K562 (cell line): ENCODE results near the gene C1QTNF2. TPM values are rescaled to one million over a fixed set of nuclear protein-coding genes. Genes with fewer than 3 reads are reported as not detected.

Source experiments
- ATAC-seq: fragments of 200-7000 bp; cut with Tn5 transposase; 3 replicates; pipeline ENCODE4 v1.9.1; 2020; ENCODE audit warnings: moderate library complexity
- BruUV-seq: library from RNA; stranded (reverse); fragments of 400-500 nt; replicated peaks from 2 replicates; lab custom pipeline; 2021; lab: Mats Ljungman, UMichigan
- CTCF ChIA-PET: fragments of 300-600 bp; formaldehyde crosslinking; extraction: SDS; loops from one replicate; lab custom pipeline; 2021; ENCODE audit warnings: low intra/inter-chr PET ratio; lab: Yijun Ruan, JAX
- POLR2A ChIA-PET: fragments of 300-600, 350-650 bp; sonication (Branson Sonifier 250); formaldehyde crosslinking; extraction: SDS; loops from one replicate; lab custom pipeline; 2021; ENCODE audit warnings: antibody characterized with exemption, inconsistent platforms; lab: Yijun Ruan, JAX
- DNase-seq, 4 experiments: peaks; one replicate each; pipeline versions ENCODE4 v3.0.0 to v3.0.0-alpha.2; 2011 to 2018; ENCODE audit warnings: low spot score in 3 of 4, mixed read lengths in 3 of 4; ENCODE audit errors: extremely low read depth in 1 of 4
- FAIRE-seq: peaks from 2 replicates; lab custom pipeline; 2011; peaks lifted over from hg19 to GRCh38; lab: Jason Lieb, UNC
- H2AFZ ChIP-seq: 2 replicates; pipeline ENCODE4 v1.6.0; 2011; ENCODE audit warnings: low read depth, low read length, control low read depth, inconsistent platforms
- H3K27ac ChIP-seq: fragments of 200-600 bp; 3 replicates; pipeline ENCODE4 v1.8.0; 2011; ENCODE audit warnings: low read depth, mild to moderate bottlenecking, control low read depth, inconsistent platforms, low read length, moderate library complexity, mixed read lengths; ENCODE audit errors: extremely low read depth
- H3K27me3 ChIP-seq, 2 experiments: fragments of 300-600 bp in 1 of 2; 2 replicates in 1 of 2; 3 replicates in 1 of 2; pipeline versions ENCODE4 v1.6.0 to v1.8.0; 2011; ENCODE audit warnings: inconsistent platforms in 2 of 2, low read length in 2 of 2, mild to moderate bottlenecking in 1 of 2, mixed read lengths in 1 of 2, moderate library complexity in 1 of 2; ENCODE audit not compliant: control insufficient read depth in 2 of 2, insufficient read depth in 2 of 2
- H3K36me3 ChIP-seq: fragments of 300-600 bp; 3 replicates; pipeline ENCODE4 v1.8.0; 2011; ENCODE audit warnings: mild to moderate bottlenecking, low read length, inconsistent platforms; ENCODE audit not compliant: control insufficient read depth, insufficient read depth
- H3K4me1 ChIP-seq, 2 experiments: fragments of 200-600 bp in 1 of 2; replicated peaks in 1 of 2; 2 replicates in 1 of 2; 3 replicates in 1 of 2; pipeline versions ENCODE4 v1.5.1 to v1.8.0; 2011; ENCODE audit warnings: inconsistent platforms in 2 of 2, low read length in 2 of 2, mild to moderate bottlenecking in 1 of 2, mixed read lengths in 1 of 2, moderate library complexity in 1 of 2; ENCODE audit not compliant: control insufficient read depth in 2 of 2, insufficient read depth in 2 of 2
- H3K4me2 ChIP-seq: 2 replicates; pipeline ENCODE4 v1.6.1; 2011; ENCODE audit warnings: low read length, control low read depth, inconsistent platforms, mixed read lengths; ENCODE audit not compliant: insufficient read depth
- H3K4me3 ChIP-seq: fragments of 200-600 bp; sonication (generic), shearing (Covaris generic); 2 replicates; pipeline ENCODE4 v1.5.1; 2016; ENCODE audit warnings: control low read depth, inconsistent platforms
- H3K79me2 ChIP-seq: fragments of 200-600 bp; 3 replicates; pipeline ENCODE4 v1.8.0; 2011; ENCODE audit warnings: low read length, inconsistent platforms; ENCODE audit not compliant: control insufficient read depth, insufficient read depth
- H3K9ac ChIP-seq, 2 experiments: 2 replicates each; pipeline versions ENCODE4 v1.6.0 to v1.6.1; 2011; ENCODE audit warnings: low read depth in 2 of 2, low read length in 2 of 2, control low read depth in 1 of 2, inconsistent platforms in 1 of 2, mild to moderate bottlenecking in 1 of 2, mixed read lengths in 1 of 2; ENCODE audit not compliant: insufficient read depth in 1 of 2
- H3K9me1 ChIP-seq: one replicate; pipeline ENCODE4 v1.6.0; 2011; ENCODE audit warnings: inconsistent platforms, mild to moderate bottlenecking, low read length, moderate library complexity; ENCODE audit not compliant: control insufficient read depth, insufficient read depth
- H3K9me3 ChIP-seq: replicated peaks from 2 replicates; pipeline ENCODE4 v1.5.1; 2011; ENCODE audit warnings: low read depth, low read length, inconsistent platforms; ENCODE audit not compliant: control insufficient read depth, insufficient read depth
- H4K20me1 ChIP-seq: replicated peaks from 2 replicates; pipeline ENCODE4 v1.6.1; 2011; ENCODE audit warnings: low read length, inconsistent platforms, mixed read lengths; ENCODE audit not compliant: control insufficient read depth, insufficient read depth
- BHLHE40 ChIP-seq: IDR thresholded peaks from 2 replicates; pipeline ENCODE4 v1.6.1; 2011; ENCODE audit warnings: low read length, improper control_type of control experiment
- CEBPG ChIP-seq, 3 experiments: fragments of 200-800 bp in 1 of 3; sonication (Bioruptor generic) in 1 of 3; sonication (generic) in 1 of 3; formaldehyde crosslinking in 1 of 3; IDR thresholded peaks in 2 of 3; conservative IDR thresholded peaks in 1 of 3; 2 replicates each; pipeline versions ENCODE4 v1.6.1 to v1.8.0; 2016 to 2022; ENCODE audit warnings: missing compliant biosample characterization in 2 of 3, missing genetic modification characterization in 2 of 3, mild to moderate bottlenecking in 1 of 3, missing genetic modification reagents in 1 of 3
- CGGBP1 ChIP-seq: fragments of 250-450 bp; sonication (Bioruptor Pico); IDR thresholded peaks from 2 replicates; pipeline ENCODE4 v1.9.0; 2021; ENCODE audit warnings: mild to moderate bottlenecking
- KDM1A ChIP-seq, 2 experiments: fragments of 450-650 bp; IDR thresholded peaks; 2 replicates each; pipeline ENCODE4 v1.6.1; 2016; ENCODE audit warnings: mild to moderate bottlenecking in 2 of 2
- L3MBTL2 ChIP-seq: fragments of 450-650 bp; IDR thresholded peaks from 2 replicates; pipeline ENCODE4 v1.6.1; 2016; ENCODE audit warnings: mild to moderate bottlenecking, moderate library complexity
- MAX ChIP-seq: sonication (generic); formaldehyde crosslinking; IDR thresholded peaks from 2 replicates; pipeline ENCODE4 v1.9.0; 2022; ENCODE audit warnings: mild to moderate bottlenecking, missing genetic modification reagents
- MAZ ChIP-seq, 2 experiments: fragments of 450-650 bp in 1 of 2; sonication (generic) in 1 of 2; formaldehyde crosslinking; IDR thresholded peaks in 1 of 2; conservative IDR thresholded peaks in 1 of 2; 2 replicates each; pipeline versions ENCODE4 v1.4.0 to v1.5.0; 2020; ENCODE audit warnings: mild to moderate bottlenecking in 1 of 2, missing genetic modification reagents in 1 of 2
- ZBTB9 ChIP-seq: fragments of 450-650 bp; formaldehyde crosslinking; IDR thresholded peaks from 2 replicates; pipeline ENCODE4 v1.4.0; 2020; ENCODE audit warnings: mild to moderate bottlenecking, moderate library complexity
- ZNF445 ChIP-seq: fragments of 250-450 bp; sonication (Bioruptor Pico); IDR thresholded peaks from 2 replicates; pipeline ENCODE4 v1.4.0; 2020; ENCODE audit warnings: low read depth, mild to moderate bottlenecking, moderate library complexity
- ZNF511 ChIP-seq: sonication (generic); formaldehyde crosslinking; IDR thresholded peaks from 2 replicates; pipeline ENCODE4 v1.8.0; 2022; ENCODE audit warnings: mild to moderate bottlenecking, missing genetic modification reagents
- WGBS: fragments of 100-300 bp; shearing (Covaris generic); methylation state at CpG from one replicate; pipeline ENCODE4 v1.1.6; 2016; ENCODE audit warnings: low coverage, mixed read lengths; ENCODE audit not compliant: insufficient coverage; ENCODE audit errors: missing lambda C conversion rate; 5-methylcytosine and 5-hydroxymethylcytosine counted together
- in situ Hi-C: fragments of 300-500 bp; cut with MboI; formaldehyde crosslinking; loops from 4 replicates; pipeline ENCODE4 v1.15.0; 2018; ENCODE audit warnings: inconsistent platforms, mixed read lengths
- intact Hi-C: fragments of 100-400 bp; cut with micrococcal nuclease; formaldehyde crosslinking; loops from 2 replicates; pipeline ENCODE4 v1.14.2; 2022
- polyA plus RNA-seq, 8 experiments: library from polyadenylated mRNA; depleted of rRNA in 4 of 8; stranded (reverse) in 5 of 8; unstranded in 3 of 8; fragments of >200 nt; fragmentation: Nextera tagmentation in 2 of 8; fragmentation: Illumina TruSeq in 1 of 8; extraction: Ambion mirVana in 2 of 8; extraction: Trizol in 1 of 8; gene quantifications; 2 replicates each; pipeline versions ENCODE4 v1.2.1 to v1.2.3, GENCODE V29; 2011 to 2014; ENCODE audit warnings: inconsistent platforms in 1 of 8, missing spikeins in 1 of 8
- total RNA-seq, 7 experiments: library from RNA; depleted of rRNA in 6 of 7; stranded (reverse); fragments of >200 nt in 6 of 7; fragmentation: Illumina TruSeq in 2 of 7; extraction: Trizol in 2 of 7; gene quantifications; 2 replicates each; pipeline versions ENCODE4 v1.2.1 to v1.2.3, GENCODE V29; 2011 to 2021; ENCODE audit warnings: low replicate concordance in 1 of 7

The C1QTNF2 gene
- total and polyA plus RNA-seq, 9 of the 15 experiments (the other 6 are each of a cell fraction or from before 2014, with no cell fraction given) = not detected

- 23% methylated on average over 13 of the region's 13 CpGs for WGBS
- DNase-seq (peak in 2 of 4 experiments; percentile 37 to 51), ATAC-seq (peak; percentile 79), FAIRE-seq (no peak)
- Histone ChIP-seq H3K4me1 (peaks cover 4 to 19% of the 10 kb centered on the region in 2 experiments; a peak in 4 of 5 replicates), H2AFZ (peak overlapping the region; percentile 71), H3K9ac (peak overlapping the region in 1 of 2 experiments; percentile 10; a peak in 1 of 4 replicates), H3K4me2 (no peak overlapping the region), H3K79me2 (no peaks in the 10 kb centered on the region), H4K20me1 (no peaks in the 10 kb centered on the region), H3K4me3 (no peak overlapping the region), H3K27me3 (peaks cover 2 to 4% of the 10 kb centered on the region in 2 experiments; a peak in 4 of 5 replicates), H3K36me3 (no peaks in the 10 kb centered on the region), H3K27ac (no peak overlapping the region), H3K9me3 (no peaks in the 10 kb centered on the region), H3K9me1 (no peaks in the 10 kb centered on the region)
- in situ Hi-C loops = no loop called here
- intact Hi-C loops = no loop called here
- ChIA-PET POLR2A (interaction anchor here (0.6 to 0.9 kb wide), 3 partner anchors 35 to 283 kb away, joined by 3 to 4 read pairs (median 3); no protein-coding TSS in a partner anchor), CTCF (no interaction called here)
- no TSS peak for BruUV-seq
- TF ChIP-seq CEBPG (CRISPR knock-in tag; IDR thresholded peaks at IDR 0.05) = no peak
- TF ChIP-seq CEBPG (tag; conservative IDR thresholded peaks at IDR 0.05 in 1 of 2, IDR thresholded peaks at IDR 0.05 in 1 of 2) = 0 out of 4 replicates have a peak, but pooled peaks of 1 of the 2 experiments have one; percentile 14
- peak; percentile 91 for TF ChIP-seq BHLHE40
- TF ChIP-seq L3MBTL2 = peak; percentile 95
- TF ChIP-seq CGGBP1 (CRISPR knock-in tag) = no peak
- 0 out of 2 replicates have a peak, but pooled peaks have one; percentile 48 for TF ChIP-seq ZNF511 (CRISPR knock-in tag)
- peak; percentile 92 for TF ChIP-seq MAX (CRISPR knock-in tag)
- TF ChIP-seq KDM1A (IDR thresholded peaks at IDR 0.05) = no peak
- TF ChIP-seq ZNF445 (CRISPR knock-in tag) = no peak
- peak in 1 of 2 experiments; percentile 41; a peak in 1 of 4 replicates for TF ChIP-seq MAZ (CRISPR knock-in tag; conservative IDR thresholded peaks at IDR 0.05 in 1 of 2, IDR thresholded peaks at IDR 0.05 in 1 of 2)
- 0 out of 2 replicates have a peak, but pooled peaks have one; percentile 25 for TF ChIP-seq ZBTB9 (CRISPR knock-in tag)
These were observed 6.6 kb downstream of the C1QTNF2 start for GRCh38 chr5:160363660-160364395.
